Loucy (cell line): ENCODE results near the gene TNIP3.

Experiments used
- H2AFZ ChIP-seq: fragments of 200-600 bp; sonication (generic); 2 replicates; pipeline ENCODE4 v1.6.0; 2016; ENCODE audit warnings: antibody characterized with exemption, mild to moderate bottlenecking, low read length, moderate library complexity
- H3F3A ChIP-seq: fragments of 200-600 bp; 2 replicates; pipeline ENCODE4 v1.6.0; 2016; ENCODE audit warnings: antibody characterized with exemption, low read depth, mild to moderate bottlenecking
- H3K27me3 ChIP-seq: fragments of 200-600 bp; sonication (generic); 2 replicates; pipeline ENCODE4 v1.6.1; 2014; ENCODE audit warnings: low read length, mild to moderate bottlenecking; ENCODE audit not compliant: insufficient read depth, poor library complexity, severe bottlenecking
- H3K36me3 ChIP-seq: fragments of 200-600 bp; sonication (generic); 2 replicates; pipeline ENCODE4 v1.6.1; 2016; ENCODE audit warnings: low read length; ENCODE audit not compliant: insufficient read depth
- H3K4me1 ChIP-seq: fragments of 200-600 bp; sonication (generic); 2 replicates; pipeline ENCODE4 v1.5.1; 2014; ENCODE audit warnings: low read length, mild to moderate bottlenecking; ENCODE audit not compliant: insufficient read depth, poor library complexity, severe bottlenecking
- H3K4me2 ChIP-seq: fragments of 200-600 bp; sonication (generic); 2 replicates; pipeline ENCODE4 v1.6.0; 2014; ENCODE audit warnings: antibody characterized with exemption, low read length, low read depth, mild to moderate bottlenecking; ENCODE audit not compliant: poor library complexity, severe bottlenecking
- H3K4me3 ChIP-seq: fragments of 200-600 bp; sonication (generic); 2 replicates; pipeline ENCODE4 v1.5.1; 2014; ENCODE audit warnings: low read length, mild to moderate bottlenecking, mixed read lengths; ENCODE audit not compliant: poor library complexity, severe bottlenecking
- H3K79me2 ChIP-seq: fragments of 200-600 bp; sonication (generic); 2 replicates; pipeline ENCODE4 v1.6.1; 2014; ENCODE audit warnings: low read length; ENCODE audit not compliant: insufficient read depth
- H3K9ac ChIP-seq: fragments of 200-600 bp; sonication (generic); 2 replicates; pipeline ENCODE4 v1.6.0; 2014; ENCODE audit warnings: mild to moderate bottlenecking, low read depth, low read length, moderate library complexity; ENCODE audit not compliant: poor library complexity, severe bottlenecking
- H3K9me2 ChIP-seq: fragments of 200-600 bp; sonication (generic); replicated peaks from 2 replicates; pipeline ENCODE4 v1.6.1; 2016; ENCODE audit warnings: low read depth, low read length, mixed read lengths
- H3K9me3 ChIP-seq: fragments of 200-600 bp; sonication (generic); 2 replicates; pipeline ENCODE4 v1.6.1; 2014; ENCODE audit warnings: mild to moderate bottlenecking, antibody characterized with exemption, low read length, low read depth; ENCODE audit not compliant: insufficient read depth
- H4K20me1 ChIP-seq: fragments of 200-600 bp; sonication (generic); 2 replicates; pipeline ENCODE4 v1.6.0; 2014; ENCODE audit warnings: antibody characterized with exemption, low read length, mild to moderate bottlenecking; ENCODE audit not compliant: insufficient read depth, poor library complexity, severe bottlenecking
- CTCF ChIP-seq: fragments of 200-600 bp; sonication (generic); conservative IDR thresholded peaks from 2 replicates; pipeline ENCODE4 v1.5.1; 2014; ENCODE audit warnings: mild to moderate bottlenecking, antibody characterized with exemption, low read length
- EZH2phosphoT487 ChIP-seq: fragments of 200-600 bp; IDR thresholded peaks from 2 replicates; pipeline ENCODE4 v1.6.1; 2018; ENCODE audit warnings: antibody characterized with exemption, mild to moderate bottlenecking, moderate library complexity, borderline replicate concordance

Gene TNIP3

DNA sequence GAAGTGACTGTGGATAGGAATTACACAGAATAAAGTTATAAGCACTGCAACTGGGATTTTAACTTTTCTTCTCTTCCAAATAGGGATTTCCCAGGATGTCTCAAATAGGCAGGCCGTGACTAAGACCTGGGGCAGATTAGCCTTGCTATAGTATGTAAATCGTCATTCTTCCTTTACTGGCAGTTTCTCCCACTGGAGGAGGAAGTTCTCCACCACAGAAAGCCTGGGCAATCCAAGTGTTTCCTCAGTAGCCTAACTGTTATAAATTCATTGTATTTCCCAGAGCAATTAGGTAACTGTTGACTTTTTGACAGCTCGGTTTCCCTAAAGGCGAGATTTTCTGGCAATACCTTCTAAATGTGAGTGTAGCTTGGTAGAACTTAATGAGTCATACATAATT is at the start of gene TNIP3:
Gene TNIP3 (minus strand): TSS at position 31 of the 400 bp plus-strand sequence. CDS start 196 bp downstream, outside the sequence.
- H4K20me1 ChIP-seq: no peaks in the 10 kb centered on the region
- H3K36me3 ChIP-seq: no peaks in the 10 kb centered on the region
- no peaks in the 10 kb centered on the region for H3K79me2 ChIP-seq
- H3K9ac ChIP-seq: no peak within 1 kb of the TSS
- no peak within 1 kb of the TSS for H2AFZ ChIP-seq
- no peaks in the 10 kb centered on the region for H3K27me3 ChIP-seq
- no peaks in the 10 kb centered on the region for H3F3A ChIP-seq
- no peaks in the 10 kb centered on the region for H3K9me3 ChIP-seq
- H3K4me1 ChIP-seq: peaks cover 8% of the 10 kb centered on the region
- no peak within 1 kb of the TSS for H3K4me2 ChIP-seq
- H3K9me2 ChIP-seq: no peaks in the 10 kb centered on the region
- TF ChIP-seq CTCF (no peak), EZH2phosphoT487 (no peak)
- H3K4me3 ChIP-seq: no peak within 1 kb of the TSS

GRCh38 chr4:121212806-121213205 is 48.7 kb upstream of the TNIP3 start:
- H3K9ac ChIP-seq: no peak overlapping the region
- no peak overlapping the region for H3K4me2 ChIP-seq
- no peaks in the 10 kb centered on the region for H3K4me1 ChIP-seq
- H3K36me3 ChIP-seq: no peaks in the 10 kb centered on the region
- H3K9me2 ChIP-seq: no peaks in the 10 kb centered on the region
- no peak for TF ChIP-seq EZH2phosphoT487
- no peak for TF ChIP-seq CTCF
- H3K4me3 ChIP-seq: no peak overlapping the region
- H3K9me3 ChIP-seq: no peaks in the 10 kb centered on the region
- H3K79me2 ChIP-seq: no peaks in the 10 kb centered on the region
- no peaks in the 10 kb centered on the region for H3K27me3 ChIP-seq
- H3F3A ChIP-seq: no peaks in the 10 kb centered on the region
- H4K20me1 ChIP-seq: no peaks in the 10 kb centered on the region
- no peak overlapping the region for H2AFZ ChIP-seq

DNA sequence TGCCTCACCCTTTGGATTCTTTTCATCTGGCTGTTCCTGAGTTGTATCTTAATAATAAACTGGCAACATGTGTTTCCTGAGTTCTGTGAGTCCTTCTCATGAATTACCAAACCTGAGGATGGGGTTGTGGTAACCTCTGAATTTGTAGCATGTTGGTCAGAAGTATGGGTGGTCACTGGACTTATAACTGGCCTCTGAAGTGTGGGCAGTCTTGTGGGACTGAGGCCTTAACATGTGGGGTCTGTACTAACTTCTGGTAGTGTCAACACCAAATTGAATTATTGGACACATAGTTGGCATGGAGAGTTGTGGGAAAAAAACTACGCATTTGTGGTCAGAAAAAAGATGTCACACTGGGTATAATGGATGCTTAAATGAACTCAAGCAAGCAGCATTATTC is 45.0 kb upstream of the TNIP3 start:
- Histone ChIP-seq H3K4me1 (no peaks in the 10 kb centered on the region), H3K9me2 (no peaks in the 10 kb centered on the region), H3K79me2 (no peaks in the 10 kb centered on the region), H3K27me3 (no peaks in the 10 kb centered on the region), H3K36me3 (no peaks in the 10 kb centered on the region), H3K9me3 (no peaks in the 10 kb centered on the region), H4K20me1 (no peaks in the 10 kb centered on the region), H3K4me3 (no peak overlapping the region), H3K9ac (no peak overlapping the region), H3K4me2 (no peak overlapping the region), H2AFZ (no peak overlapping the region), H3F3A (no peaks in the 10 kb centered on the region)
- TF ChIP-seq CTCF: no peak
- TF ChIP-seq EZH2phosphoT487: no peak
